SK-N-SH treated with all-trans-retinoic acid at 6 μM for 48 hours (cell line): Measurements from ENCODE around the gene PDLIM3.

Experiments
- ARNTL ChIP-seq: fragments of 450-650 bp; formaldehyde crosslinking; IDR thresholded peaks from 2 replicates; pipeline ENCODE4 v1.5.0; 2020; ENCODE audit warnings: low read depth, mild to moderate bottlenecking, moderate library complexity, borderline replicate concordance
- CSRNP3 ChIP-seq: fragments of 250-450 bp; sonication (Bioruptor Pico); IDR thresholded peaks from 2 replicates; pipeline ENCODE4 v1.5.1; 2021; ENCODE audit warnings: mild to moderate bottlenecking, moderate library complexity
- OSR1 ChIP-seq: fragments of 250-450 bp; sonication (Bioruptor Pico); IDR thresholded peaks from 2 replicates; pipeline ENCODE4 v1.8.0; 2022; ENCODE audit warnings: moderate library complexity, mild to moderate bottlenecking, inconsistent platforms
- PATZ1 ChIP-seq: fragments of 250-450 bp; sonication (Bioruptor Pico); IDR thresholded peaks from 2 replicates; pipeline ENCODE4 v1.8.0; 2020; ENCODE audit warnings: mild to moderate bottlenecking, moderate library complexity, borderline replicate concordance
- PPARA ChIP-seq: fragments of 250-450 bp; sonication (Bioruptor Pico); IDR thresholded peaks from 2 replicates; pipeline ENCODE4 v1.5.0; 2020; ENCODE audit warnings: mild to moderate bottlenecking, borderline replicate concordance
- ZNF8 ChIP-seq: fragments of 450-650 bp; formaldehyde crosslinking; IDR thresholded peaks from 2 replicates; pipeline ENCODE4 v1.5.0; 2020; ENCODE audit warnings: mild to moderate bottlenecking, moderate library complexity

- TF ChIP-seq PATZ1 (CRISPR knock-in tag) (no peak), PPARA (CRISPR knock-in tag) (no peak), CSRNP3 (no peak), OSR1 (CRISPR knock-in tag) (no peak), ARNTL (CRISPR knock-in tag) (no peak), ZNF8 (no peak)
Measured at GRCh38 chr4:185500576-185500975, 34.7 kb downstream of the PDLIM3 start.
